Kidney capillary endothelial cell (primary cell): Measurements from ENCODE around the gene JARID2.
"Not testable (repeated sequence)": the region's sequence is repeated elsewhere in the genome, so short reads cannot be mapped to it uniquely, and the experiment has no call there.

Experiments
- DNase-seq: peaks from one replicate; pipeline ENCODE4 v3.0.0-alpha.2; 2018; ENCODE audit warnings: low spot score

JARID2 gene

DNA sequence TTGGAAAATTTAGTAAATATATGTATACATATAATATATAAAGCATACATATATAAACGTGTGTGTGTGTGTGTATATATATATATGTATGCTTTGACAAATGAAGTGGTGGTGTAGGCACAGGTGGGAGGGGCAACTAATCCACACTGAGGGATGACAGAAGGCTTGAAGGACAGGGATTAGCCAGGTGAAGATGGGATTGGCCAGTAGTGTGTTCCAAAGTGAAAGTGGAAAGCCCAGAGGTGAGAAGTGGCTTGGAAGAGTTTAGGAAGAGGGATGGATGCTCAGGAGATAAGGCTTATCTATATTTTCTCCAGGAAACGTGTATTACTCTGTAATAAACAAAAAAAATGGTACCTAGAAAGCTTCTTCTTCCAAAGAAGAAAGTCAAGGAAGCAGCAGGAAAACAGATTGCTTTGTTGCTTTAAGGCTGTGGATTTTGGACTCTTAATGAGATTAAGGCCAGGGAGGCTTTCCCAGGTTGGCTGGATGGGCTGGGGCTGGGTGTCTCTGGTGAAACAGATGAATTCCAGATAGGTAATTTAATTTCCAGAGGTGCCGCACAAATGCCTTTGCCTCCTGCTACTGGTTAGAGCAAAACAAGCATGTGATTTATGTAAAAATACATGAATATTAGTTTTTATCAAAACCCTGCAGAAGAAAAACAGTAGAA, 63.9 kb downstream of the JARID2 start:
- DNase-seq, result no peak

DNA sequence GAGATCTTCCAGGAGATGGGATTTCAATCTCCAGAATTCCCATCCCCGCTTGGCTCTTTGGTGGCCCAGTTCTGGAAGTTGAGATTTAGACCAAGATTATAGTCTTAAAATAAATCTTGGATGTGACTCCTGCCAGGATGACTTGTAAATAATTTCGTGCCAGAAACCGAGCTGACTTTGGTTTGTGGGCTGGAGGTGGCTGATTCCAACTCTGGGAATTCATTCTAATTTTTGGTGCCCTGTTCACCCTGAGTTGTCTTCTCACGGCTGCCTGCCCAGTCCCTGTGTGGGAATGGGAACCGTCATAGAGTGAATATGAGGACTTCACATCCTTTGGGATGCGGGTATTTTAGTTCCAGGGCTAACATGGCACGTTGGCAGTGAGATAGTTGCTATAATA, 64.8 kb downstream of the JARID2 start:
- DNase-seq, result no peak

DNA sequence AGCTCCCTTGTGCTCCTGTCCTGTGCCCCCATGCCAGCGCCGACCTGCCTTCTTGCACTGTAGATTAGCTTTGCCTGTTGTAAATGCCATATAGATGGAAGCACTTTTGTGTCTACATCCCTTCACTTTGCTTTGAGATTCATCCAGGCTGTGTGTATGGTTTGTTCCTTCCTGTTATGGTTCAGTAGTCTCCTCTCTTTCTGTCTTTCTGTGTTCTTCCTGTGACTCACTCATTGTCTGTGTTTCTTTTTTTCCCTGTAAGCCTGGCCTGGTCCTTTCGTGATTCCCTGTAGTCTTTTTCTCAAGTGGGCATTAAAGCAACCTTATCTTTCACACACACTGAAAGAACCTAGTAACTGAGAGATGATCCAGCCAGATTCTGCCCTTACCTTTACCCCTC, 66.6 kb downstream of the JARID2 start:
- DNase-seq, result no peak

DNA sequence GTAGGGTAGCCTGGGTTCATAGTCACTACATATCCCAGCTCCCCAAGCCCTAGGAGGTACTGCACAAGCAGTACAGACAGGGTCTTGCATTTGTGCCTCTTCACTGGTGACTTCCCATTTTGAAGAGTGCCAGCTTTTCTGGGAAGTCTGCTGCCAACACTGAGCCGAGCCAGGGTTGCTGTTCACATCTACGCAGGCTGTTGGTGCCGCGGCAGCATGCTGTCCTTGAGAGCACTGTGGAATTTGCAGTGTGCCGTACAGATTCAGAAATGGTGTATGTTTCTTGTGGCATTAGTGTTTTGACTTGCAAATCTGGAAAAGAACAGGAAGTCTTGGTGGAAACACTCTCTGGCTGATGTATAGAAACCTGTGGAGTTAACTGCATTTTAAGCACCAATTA, 67.5 kb downstream of the JARID2 start:
- no peak for DNase-seq

DNA sequence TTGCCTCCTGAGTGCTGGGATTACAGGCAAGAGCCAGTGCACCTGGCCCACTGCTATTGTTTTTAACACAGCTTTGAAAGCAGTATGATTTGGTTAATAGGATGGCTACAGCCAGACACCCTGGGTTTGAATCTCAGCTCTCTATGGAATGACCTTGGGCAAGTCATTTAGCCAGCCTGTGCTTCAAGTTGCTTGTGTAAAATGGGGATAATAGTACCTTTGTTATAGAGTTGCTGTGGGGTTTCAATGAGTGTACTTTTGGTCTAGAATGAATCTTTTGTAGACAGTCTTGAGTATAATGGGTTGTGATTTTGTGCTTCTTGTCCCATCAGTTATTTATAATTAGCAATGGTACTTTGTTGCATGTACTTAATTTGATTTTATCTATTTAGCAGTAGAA, 70.9 kb downstream of the JARID2 start:
- DNase-seq, result no peak

DNA sequence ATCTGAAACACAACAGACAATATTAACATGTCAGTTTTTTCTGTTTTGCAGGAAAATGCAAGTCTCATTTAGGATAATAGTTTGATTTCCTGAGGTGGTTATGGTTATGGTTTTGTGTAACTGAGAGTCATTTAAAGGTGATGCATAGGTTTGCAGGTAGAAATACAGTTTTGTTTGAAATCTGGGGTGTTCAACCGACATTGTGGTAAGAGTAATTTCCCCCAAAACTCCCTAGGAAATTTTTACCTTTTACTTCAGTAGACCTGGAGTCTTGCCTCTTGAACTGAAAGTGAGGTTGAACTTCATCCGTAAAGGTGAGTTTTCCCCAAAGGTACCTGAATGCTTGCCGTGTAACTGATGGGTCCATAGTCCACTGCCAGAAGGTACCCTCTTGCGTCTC, 71.4 kb downstream of the JARID2 start:
- DNase-seq, result no peak

DNA sequence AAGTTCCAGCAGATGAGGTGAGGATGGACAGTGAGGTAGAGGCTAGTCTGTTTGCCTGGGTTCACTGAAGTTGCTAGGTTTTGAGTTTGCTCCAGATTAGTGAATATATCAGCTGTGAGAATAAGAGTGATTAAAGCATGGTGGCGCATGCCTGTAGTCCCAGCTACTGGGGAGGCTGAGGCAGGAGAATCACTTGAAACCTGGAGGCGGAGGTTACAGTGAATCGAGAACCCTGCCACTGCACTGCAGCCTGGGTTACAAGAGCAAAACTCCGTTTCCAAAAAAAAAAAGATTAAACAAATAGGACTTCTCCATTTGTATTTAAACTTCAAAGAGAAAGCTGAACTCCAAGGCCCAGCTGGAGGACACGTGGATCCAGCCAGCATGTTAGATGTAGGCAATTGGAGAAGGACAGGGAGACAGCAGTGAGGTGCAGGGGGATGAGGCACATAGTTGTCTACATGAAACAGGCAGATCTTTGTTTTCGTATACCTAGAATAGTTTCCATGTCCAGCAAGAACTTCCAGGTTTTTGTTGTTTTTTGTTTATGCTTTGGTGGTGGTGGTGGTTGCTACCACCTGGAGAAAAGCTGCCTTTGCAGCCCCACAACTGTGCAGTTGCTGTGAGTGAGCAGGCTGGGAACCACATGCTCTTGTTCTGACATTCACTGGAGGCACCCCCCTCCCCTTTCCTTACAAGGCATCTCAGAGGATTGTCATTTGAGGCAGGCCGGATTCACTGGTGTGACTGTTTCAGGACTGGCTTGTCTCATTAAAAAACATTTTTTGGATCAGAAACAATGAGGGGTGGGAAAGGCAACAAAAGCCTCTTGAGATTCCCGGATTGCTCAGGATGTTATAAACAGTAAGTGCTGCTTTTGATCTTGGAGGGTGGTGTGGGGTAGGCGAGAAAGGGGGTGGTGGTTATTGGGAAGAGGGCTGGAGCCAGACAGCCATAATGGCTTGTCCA, 72.3 kb downstream of the JARID2 start:
- no peak for DNase-seq

DNA sequence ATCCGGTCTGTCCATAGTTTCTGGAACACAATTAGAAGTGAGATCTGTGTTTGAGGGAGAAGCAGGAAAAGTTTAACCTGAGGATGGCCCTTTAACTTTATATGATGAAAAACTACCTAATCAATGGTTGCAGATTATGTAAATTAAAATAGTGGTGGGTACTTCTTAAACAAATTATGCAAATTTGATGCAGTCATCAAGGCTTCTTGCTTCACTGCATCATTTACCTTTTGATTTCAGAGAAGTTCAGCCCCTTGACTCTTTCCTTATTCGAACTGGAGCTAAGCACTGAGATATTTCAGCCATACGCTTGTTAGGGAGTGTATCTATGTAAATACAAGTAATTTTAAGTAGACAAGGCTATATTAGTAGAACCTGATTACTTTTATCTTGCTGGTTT, 73.8 kb downstream of the JARID2 start:
- no peak for DNase-seq

DNA sequence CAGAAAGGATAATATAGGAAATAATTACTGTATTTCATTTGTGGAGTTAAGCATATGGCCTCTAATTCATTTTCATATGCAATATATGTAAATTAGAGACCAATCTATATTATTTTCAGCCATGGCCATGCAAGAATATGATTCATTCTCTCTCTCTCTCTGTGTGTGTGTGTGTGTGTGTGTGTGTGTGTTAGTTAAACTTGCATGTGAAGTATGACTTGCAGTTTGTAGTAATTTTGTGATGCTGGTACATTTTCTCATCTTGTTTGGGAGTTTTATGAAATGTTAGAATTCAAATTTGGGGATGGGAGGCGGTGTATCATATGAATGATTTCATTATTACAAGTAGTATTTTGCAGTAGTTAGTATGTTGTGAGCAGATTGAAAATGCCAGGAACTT, 74.8 kb downstream of the JARID2 start:
- DNase-seq, result no peak

DNA sequence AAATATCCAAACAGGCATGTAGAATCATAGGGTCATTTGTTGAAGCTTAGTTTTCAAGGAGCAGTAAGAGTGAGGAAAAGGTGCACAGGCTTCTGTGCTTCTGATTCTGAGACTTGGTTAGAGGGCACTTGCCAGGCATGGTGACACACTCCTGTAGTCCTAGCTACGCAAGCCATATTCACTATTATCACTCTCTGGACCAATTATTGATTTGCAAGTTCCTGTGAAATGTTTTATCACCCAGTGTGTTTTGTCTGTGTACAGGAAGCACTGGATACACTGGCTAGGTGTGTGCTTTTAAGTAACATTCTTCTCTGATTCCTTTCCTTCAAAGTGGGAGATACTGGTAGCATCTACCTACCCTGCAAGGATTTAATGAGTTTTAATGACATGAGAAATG, 76.3 kb downstream of the JARID2 start:
- DNase-seq, result no peak

DNA sequence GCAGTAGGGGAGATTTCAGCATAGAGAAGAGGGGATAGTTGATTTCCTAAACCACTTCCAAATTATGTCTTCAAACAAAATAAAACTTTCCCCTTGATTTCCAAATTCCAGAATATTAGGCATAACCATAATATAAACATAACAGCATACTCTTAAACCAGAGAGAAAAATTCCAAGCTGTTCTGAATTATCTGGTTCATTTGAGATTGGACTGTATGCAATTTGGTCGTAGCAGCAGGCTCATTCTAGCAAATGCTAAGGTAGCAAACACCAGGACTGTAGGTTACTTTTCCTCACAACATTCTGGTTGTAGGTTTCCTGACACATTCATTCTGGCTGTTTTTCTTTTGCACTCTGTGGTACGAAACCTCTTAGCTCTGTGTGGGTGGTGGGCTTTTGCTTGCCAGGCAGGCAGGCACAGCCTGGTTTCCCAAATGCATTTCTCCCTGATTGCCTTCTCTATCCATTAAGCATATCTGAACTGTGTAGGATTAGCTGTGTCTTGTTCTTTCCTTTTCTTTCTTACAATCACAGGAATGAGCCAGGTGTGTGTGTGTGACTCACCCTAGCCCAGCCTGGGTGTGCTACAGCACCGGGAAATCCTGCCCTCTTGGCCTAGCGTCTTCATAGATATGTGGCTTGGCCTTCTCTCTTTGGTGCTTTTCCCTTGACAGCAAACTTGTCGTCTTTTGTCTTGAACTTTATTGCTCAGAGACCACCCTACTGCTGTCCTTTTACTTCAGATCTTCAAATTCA, 77.1 kb downstream of the JARID2 start:
- DNase-seq, result no peak

DNA sequence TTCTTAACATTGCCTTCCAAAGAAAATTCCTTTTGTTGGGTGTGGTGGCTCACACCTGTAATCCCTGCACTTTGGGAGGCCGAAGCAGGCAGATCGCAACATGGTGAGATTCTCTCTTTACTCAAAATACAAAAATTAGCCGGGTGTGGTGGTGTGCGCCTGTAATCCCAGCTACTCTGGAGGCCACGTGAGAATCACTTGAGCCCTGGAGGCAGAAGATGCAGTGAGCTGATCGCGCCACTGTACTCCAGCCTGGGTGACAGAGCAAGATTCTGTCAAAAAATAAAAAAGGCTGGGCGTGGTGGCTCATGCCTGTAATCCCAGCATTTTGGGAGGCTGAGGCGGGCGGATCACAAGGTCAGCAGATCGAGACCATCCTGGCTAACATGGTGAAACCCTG, 77.7 kb downstream of the JARID2 start:
- not testable (repeated sequence) for DNase-seq

DNA sequence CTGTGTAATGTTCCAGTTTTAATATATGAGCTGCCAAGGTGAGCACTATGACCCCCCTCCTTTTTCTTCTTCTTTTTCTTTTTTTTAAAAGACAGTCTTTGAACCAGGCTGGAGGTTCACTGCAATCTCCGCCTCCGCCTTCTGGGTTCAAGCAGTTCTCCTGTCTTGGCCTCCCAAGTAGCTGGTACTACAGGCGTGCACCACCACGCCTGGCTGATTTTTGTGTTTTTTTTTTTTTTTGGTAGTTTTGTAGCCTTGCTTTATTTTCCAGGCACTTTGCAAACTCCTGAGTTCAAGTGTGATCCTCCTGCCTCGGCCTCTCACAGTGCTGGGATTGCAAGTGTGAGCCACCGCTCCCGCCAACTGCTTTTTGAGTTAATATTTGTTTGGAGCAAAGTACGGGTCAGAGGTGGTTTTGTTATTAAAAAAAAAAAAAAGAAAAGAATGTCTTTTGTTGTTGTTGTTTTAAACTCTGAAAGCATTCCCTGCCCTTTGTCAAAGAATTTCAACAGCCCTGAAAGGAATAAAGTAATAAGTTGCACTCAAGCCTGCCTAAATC, 78.6 kb downstream of the JARID2 start:
- DNase-seq, result no peak

DNA sequence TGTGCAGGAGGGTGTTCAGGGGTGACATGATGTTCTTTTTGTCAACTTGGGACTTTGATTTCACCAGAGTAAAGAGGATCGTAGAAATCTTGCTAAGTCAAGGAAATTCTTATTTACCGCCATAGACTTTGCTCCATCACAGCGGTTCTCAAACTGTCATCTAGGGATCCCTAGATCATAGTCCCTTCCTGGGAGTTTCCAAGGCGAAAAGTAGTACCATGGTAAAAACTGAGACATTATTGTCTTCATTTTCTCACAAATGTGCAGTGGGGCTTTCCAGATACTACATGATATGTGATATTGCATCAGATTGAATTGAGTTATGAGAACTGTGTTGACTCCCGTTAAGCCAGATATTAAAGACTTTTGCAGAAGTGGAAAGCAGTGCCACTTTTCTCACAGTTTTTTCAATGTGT, 79.7 kb downstream of the JARID2 start:
- DNase-seq, result no peak

DNA sequence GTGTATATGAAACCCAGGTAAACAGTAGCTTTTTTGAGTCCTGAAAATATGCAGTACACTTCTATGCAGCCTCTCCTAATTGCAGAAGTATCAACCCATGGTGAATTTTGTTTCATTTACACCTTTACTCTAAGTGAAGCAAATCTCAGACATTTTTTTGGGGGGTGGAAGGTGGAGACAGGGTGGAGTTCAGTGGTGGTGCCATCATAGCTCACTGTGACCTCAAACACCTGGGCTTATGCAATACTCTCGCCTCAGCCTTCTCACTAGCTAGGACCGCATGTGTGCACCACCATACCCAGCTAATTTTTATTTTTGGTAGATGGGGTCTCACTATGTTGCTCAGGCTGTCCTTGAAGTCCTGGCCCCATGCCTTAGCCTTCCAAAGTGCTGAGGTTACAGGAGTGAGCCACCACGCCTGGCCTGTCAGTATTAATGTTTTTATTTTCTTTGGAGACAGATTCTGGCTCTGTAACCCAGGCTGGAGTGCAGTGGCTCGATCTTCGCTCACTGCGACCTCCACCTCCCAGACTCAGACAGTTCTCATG, 80.3 kb downstream of the JARID2 start:
- no peak for DNase-seq

DNA sequence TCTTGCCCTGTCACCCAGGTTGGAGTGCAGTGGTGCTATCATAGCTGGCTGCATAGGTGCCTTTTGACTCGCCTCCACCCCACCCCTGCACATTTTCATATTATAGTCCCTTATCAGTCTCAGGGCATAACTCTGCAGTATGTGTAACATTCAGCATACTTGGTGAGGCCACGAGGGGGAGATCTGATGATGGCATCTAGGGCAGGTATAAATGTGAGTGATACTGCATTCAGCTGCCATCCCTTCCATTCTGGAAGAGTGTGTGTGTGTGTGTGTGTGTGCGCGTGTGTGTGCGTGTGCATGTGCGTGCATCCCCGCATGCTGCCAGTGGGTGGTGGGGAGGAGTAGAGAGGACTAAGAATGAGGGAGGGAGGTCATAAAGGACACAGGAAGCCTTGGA, 81.4 kb downstream of the JARID2 start:
- DNase-seq, result no peak

DNA sequence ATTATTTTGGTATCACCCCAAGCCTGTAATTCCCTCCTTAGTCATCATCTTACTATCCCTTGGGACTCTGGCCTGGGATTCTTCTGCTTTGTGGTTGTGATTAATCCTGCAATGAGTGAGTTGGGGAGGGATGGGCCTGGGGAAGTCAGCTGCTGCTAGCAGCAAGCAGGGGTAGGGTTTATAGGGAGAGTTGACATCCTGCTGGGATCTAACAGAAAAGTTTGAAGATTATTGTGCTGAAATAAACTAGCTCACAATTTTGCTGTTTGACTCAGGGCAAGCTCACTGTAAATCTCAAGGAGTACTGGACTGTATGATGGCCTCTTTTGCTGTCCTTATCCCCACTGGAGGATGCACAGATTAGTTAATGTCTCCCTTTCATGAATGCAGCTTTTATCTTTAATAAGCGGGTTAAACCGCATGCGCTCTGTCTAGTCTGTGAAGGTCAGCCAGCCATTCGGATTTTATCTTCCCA, 83.4 kb downstream of the JARID2 start:
- no peak for DNase-seq

DNA sequence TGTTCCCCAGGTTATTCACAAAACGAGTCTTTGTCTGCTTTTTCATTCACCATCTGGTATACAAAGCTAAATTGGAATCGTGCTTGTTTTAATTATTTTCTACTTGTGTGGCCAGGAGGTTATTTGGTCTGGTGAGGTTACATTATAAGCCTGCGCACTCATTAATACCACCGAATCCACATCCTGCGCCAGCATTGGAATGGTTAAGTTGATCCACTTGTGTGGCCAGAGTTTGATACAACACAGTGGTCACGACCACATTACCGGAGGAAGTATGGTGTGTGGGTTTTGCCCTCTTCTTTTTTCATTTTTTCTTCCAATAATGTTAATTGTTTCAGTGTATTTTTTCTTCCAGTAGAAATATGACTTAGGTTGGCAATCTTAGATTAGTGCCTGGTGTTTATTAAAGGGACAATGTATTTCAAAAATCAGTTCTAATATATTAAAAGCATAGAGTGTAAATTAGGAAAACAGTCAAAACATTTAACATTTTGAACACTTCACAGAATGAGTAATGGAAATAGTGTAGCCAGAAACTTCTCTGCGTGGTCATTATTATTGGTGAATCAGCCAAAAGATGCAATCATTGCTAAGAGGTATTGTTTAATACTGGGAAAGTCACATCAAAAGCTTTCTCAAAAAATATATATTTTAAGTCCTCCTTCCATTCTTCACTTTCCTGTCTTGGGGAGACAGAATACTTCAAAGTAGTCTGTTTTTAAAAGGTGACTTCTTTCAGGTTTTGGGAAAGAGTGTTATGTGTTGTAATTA, 84.5 kb downstream of the JARID2 start:
- no peak for DNase-seq

DNA sequence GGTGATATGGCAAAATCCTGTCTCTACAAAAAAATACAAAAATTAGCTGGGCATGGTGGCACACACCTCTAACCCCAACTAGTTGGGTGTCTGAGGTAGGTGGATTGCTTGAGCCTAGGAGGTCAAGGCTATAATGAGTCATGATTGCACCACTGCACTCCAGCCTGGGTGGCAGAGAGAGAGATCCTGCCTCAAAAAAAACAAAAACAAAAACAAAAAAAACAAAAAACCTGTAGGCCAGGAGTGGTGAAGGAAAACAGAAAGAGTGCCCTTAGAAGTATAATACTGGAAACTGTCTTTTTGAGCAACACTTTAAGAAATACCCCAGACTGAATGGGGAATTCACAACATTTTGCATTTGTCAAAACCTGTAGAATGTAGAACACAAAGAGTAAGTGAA, 85.3 kb downstream of the JARID2 start:
- DNase-seq, result no peak

DNA sequence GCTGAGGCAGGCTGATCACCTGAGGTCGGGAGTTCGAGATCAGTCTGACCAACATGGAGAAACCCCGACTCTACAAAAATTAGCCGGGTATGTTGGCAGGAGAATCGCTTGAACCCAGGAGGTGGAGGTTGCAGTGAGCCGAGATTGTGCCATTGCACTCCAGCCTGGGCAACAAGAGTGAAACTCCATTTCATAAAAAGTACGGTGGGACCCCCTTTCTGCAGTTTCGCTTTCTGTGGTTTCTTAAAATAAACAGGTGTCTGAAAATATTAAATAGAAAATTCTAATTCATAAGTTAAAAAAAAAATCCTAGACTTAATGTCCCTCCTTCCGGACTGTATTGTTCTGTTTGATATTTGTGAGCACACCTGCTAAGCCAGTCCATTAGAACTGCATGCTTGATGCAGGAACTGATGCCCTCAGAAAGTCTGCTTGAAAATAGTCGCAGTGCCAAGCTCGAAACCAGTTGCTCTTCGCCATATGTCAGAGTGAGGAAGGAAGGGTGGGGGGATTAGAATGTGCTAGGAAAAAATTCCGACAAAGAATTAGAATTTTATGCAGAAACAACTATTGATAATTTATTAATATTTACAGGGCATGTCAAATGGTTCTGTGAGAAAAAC, 85.9 kb downstream of the JARID2 start:
- no peak for DNase-seq

DNA sequence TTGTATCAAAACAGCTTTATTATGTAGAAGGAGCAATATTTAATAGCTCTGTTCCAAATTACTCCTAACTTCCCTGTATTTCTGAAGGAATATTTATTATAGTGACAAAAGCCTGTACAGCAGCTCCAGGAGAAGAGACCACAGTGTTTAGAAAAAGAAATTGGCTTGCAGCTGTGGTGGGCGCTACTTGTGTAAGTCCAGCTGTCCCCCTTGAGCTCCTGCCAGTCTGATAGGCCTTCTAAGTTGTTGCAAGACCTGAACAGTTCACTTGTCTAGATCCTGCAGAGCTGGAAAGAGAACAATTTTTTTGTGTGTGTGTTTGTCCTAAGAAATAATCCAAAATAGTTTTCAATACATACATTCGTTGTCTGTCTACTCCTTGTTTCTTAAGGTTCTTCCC, 86.6 kb downstream of the JARID2 start:
- no peak for DNase-seq
